Neutrophil (primary cell): Measurements from ENCODE around the gene CDS2.

Experiments used
- H3K27ac ChIP-seq: fragments of 200-600 bp; sonication (generic); 2 replicates; pipeline ENCODE4 v1.5.1; 2016; ENCODE audit warnings: mild to moderate bottlenecking, moderate library complexity
- H3K27me3 ChIP-seq: fragments of 200-600 bp; sonication (generic); 2 replicates; pipeline ENCODE4 v1.6.0; 2016; ENCODE audit warnings: mild to moderate bottlenecking
- H3K36me3 ChIP-seq: fragments of 200-600 bp; sonication (generic); 2 replicates; pipeline ENCODE4 v1.5.1; 2017
- H3K4me1 ChIP-seq, 2 experiments: fragments of 200-600 bp in 1 of 2; sonication (generic) in 1 of 2; 1 replicate in 1 of 2; 2 replicates in 1 of 2; pipeline versions ENCODE4 v1.5.1 to v1.6.1; 2013 to 2016; ENCODE audit warnings: low read depth in 1 of 2, low read length in 1 of 2, mild to moderate bottlenecking in 1 of 2, moderate library complexity in 1 of 2; ENCODE audit not compliant: control insufficient read depth in 1 of 2, insufficient read depth in 1 of 2
- H3K4me3 ChIP-seq, 2 experiments: fragments of 200-600 bp in 1 of 2; sonication (generic) in 1 of 2; 1 replicate in 1 of 2; 2 replicates in 1 of 2; pipeline ENCODE4 v1.5.1; 2013 to 2016; ENCODE audit warnings: low read depth in 1 of 2, low read length in 1 of 2, mild to moderate bottlenecking in 1 of 2, moderate library complexity in 1 of 2
- H3K9me3 ChIP-seq: fragments of 200-600 bp; sonication (generic); 2 replicates; pipeline ENCODE4 v1.5.1; 2016
- CTCF ChIP-seq: fragments of 200-600 bp; sonication (generic); IDR thresholded peaks from 2 replicates; pipeline ENCODE4 v1.5.1; 2016; ENCODE audit warnings: antibody characterized with exemption

Gene CDS2

GRCh38 chr20:5173751-5174150 lies 46.9 kb downstream of the CDS2 start:
- peaks cover 16 to 19% of the 10 kb centered on the region in 2 experiments for H3K4me1 ChIP-seq
- no peak overlapping the region for H3K4me3 ChIP-seq
- no peak for TF ChIP-seq CTCF
- H3K9me3 ChIP-seq = no peaks in the 10 kb centered on the region
- no peaks in the 10 kb centered on the region for H3K27me3 ChIP-seq
- peak overlapping the region; percentile 40 for H3K27ac ChIP-seq
- peaks cover 60% of the 10 kb centered on the region for H3K36me3 ChIP-seq

DNA sequence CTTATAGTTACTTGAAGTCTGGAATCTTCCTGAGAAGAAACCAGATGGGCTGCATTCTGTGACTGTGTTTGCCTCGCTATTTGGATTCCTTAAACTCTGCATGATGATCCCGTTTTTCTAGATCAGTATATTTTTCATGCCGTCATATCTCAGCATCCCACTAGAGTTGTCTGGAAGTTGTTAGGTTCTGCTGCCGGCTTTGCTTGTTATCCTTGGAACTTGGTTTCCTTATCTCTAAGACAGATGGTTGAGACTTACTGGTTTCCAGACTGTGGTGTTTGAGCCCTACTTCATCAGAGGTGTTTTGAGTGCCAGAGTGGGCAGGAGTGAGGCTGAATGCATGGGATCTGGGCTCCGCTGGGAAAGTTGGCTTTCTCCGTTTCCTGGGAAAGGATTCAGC lies 50.3 kb downstream of the CDS2 start:
- H3K36me3 ChIP-seq = peaks cover 81% of the 10 kb centered on the region
- no peak for TF ChIP-seq CTCF
- no peaks in the 10 kb centered on the region for H3K9me3 ChIP-seq
- H3K4me1 ChIP-seq = peaks cover 6 to 8% of the 10 kb centered on the region in 2 experiments
- no peak overlapping the region for H3K4me3 ChIP-seq
- no peaks in the 10 kb centered on the region for H3K27me3 ChIP-seq
- no peak overlapping the region for H3K27ac ChIP-seq

DNA sequence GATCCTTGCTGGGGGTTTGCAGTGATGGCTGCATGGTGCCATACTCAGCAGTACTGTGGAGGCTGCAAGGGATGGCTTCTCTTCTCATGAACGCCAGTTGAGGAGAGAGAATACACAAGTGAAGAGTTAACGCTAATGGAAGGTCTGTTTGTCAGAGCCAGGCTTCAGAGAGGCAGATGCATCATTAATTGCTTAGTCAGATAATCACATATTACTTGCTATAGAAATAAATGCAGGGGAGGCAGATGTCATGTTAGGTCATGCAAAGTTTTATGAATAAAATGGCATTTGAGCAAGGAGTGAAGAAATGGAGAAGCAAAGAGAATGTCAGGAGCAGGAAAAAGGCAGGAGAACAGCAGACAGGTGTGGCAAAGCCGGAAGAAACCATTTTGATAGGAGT lies 51.2 kb downstream of the CDS2 start:
- peaks cover 91% of the 10 kb centered on the region for H3K36me3 ChIP-seq
- TF ChIP-seq CTCF = no peak
- H3K27ac ChIP-seq = no peak overlapping the region

GRCh38 chr20:5180421-5180820 lies 53.6 kb downstream of the CDS2 start:
- H3K27me3 ChIP-seq = no peaks in the 10 kb centered on the region
- H3K9me3 ChIP-seq = no peaks in the 10 kb centered on the region
- TF ChIP-seq CTCF = no peak
- H3K4me1 ChIP-seq = no peaks in the 10 kb centered on the region
- no peak overlapping the region for H3K4me3 ChIP-seq
- H3K27ac ChIP-seq = no peak overlapping the region
- peaks cover 96% of the 10 kb centered on the region for H3K36me3 ChIP-seq

More for the DNA sequence above, 51.2 kb downstream of the CDS2 start:
- Histone ChIP-seq H3K9me3 (no peaks in the 10 kb centered on the region), H3K4me3 (no peak overlapping the region), H3K4me1 (peaks cover 6 to 8% of the 10 kb centered on the region in 2 experiments), H3K27me3 (no peaks in the 10 kb centered on the region)

- Histone ChIP-seq H3K4me1 (no peaks in the 10 kb centered on the region), H3K27me3 (no peaks in the 10 kb centered on the region), H3K27ac (no peak overlapping the region), H3K9me3 (no peaks in the 10 kb centered on the region), H3K4me3 (no peak overlapping the region), H3K36me3 (peaks cover 96% of the 10 kb centered on the region)
- TF ChIP-seq CTCF = no peak
Measured at GRCh38 chr20:5180933-5181332, 54.1 kb downstream of the CDS2 start.

DNA sequence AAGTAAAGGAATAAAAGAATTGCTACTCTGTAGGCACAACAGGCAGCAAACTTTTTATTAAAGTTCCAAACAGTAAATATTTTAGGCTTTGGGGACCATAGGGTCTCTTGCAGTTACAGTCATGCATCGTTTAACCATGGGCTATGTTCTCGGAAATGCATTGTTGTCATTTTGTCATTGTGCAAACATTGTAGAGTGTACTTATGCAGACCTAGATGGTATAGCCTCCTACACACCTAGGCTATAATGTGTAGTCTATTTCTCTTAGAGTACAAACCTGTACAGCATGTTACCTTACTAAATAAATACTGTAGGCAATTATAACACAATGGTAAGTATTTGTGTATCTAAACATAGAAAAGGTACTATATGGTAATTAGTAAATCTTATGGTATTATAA lies 54.7 kb downstream of the CDS2 start:
- Histone ChIP-seq H3K9me3 (no peaks in the 10 kb centered on the region), H3K36me3 (peaks cover 96% of the 10 kb centered on the region), H3K27me3 (no peaks in the 10 kb centered on the region), H3K27ac (no peak overlapping the region), H3K4me1 (no peaks in the 10 kb centered on the region), H3K4me3 (no peak overlapping the region)
- TF ChIP-seq CTCF = no peak
